Panc1 (cell line): ENCODE results near the gene TSTD2.

ENCODE experiments used
- POLR2AphosphoS5 ChIP-seq: IDR thresholded peaks from 2 replicates; pipeline ENCODE4 v1.6.1; 2012; ENCODE audit warnings: mild to moderate bottlenecking, low read depth, low read length, moderate library complexity
- TF ChIP-seq, protein P1 (sequence below): fragments of 450-650 bp; IDR thresholded peaks from 2 replicates; pipeline ENCODE4 v1.5.1; 2017; ENCODE audit warnings: mild to moderate bottlenecking

DNA sequence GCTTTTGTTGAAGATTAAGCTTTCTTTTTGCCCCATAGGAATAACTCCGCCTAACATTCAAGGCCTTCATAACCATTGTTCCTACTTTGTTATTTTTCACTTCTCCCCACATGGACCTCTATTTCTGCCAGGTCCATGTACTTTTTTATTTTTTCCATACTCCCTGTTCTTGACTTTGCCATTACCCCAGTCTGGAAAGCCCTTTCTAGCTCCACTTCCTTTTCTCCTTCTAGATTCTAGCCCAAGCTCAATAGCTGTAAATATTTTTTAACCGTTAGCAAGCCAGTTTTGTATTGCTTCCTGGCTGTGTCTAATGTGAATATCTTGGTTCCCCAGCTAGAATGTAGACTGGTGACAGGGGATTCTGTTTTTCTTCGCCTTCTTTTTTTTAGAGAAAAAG, 26.6 kb upstream of the TSTD2 start:
- TF ChIP-seq, protein P1, sequence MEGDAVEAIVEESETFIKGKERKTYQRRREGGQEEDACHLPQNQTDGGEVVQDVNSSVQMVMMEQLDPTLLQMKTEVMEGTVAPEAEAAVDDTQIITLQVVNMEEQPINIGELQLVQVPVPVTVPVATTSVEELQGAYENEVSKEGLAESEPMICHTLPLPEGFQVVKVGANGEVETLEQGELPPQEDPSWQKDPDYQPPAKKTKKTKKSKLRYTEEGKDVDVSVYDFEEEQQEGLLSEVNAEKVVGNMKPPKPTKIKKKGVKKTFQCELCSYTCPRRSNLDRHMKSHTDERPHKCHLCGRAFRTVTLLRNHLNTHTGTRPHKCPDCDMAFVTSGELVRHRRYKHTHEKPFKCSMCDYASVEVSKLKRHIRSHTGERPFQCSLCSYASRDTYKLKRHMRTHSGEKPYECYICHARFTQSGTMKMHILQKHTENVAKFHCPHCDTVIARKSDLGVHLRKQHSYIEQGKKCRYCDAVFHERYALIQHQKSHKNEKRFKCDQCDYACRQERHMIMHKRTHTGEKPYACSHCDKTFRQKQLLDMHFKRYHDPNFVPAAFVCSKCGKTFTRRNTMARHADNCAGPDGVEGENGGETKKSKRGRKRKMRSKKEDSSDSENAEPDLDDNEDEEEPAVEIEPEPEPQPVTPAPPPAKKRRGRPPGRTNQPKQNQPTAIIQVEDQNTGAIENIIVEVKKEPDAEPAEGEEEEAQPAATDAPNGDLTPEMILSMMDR = no peak
- no peak for TF ChIP-seq POLR2AphosphoS5
